GM23338 (cell line): ENCODE measurements around the gene SIGLEC9. TPM values are rescaled to one million over a fixed set of nuclear protein-coding genes. Genes with fewer than 3 reads are reported as not detected.
"Not testable (repeated sequence)": the region's sequence is repeated elsewhere in the genome, so short reads cannot be mapped to it uniquely, and the experiment has no call there.

Experiments
- ATAC-seq: fragments of 200-7000 bp; cut with Tn5 transposase; 3 replicates; pipeline ENCODE4 v1.9.1; 2020
- DNase-seq: peaks from one replicate; pipeline ENCODE4 v3.0.0-alpha.2; 2015; ENCODE audit warnings: low spot score
- H2AFZ ChIP-seq: fragments of 200-600 bp; sonication (generic); 2 replicates; pipeline ENCODE4 v1.8.0; 2016; ENCODE audit warnings: antibody characterized with exemption, mild to moderate bottlenecking, moderate library complexity
- H3F3A ChIP-seq: fragments of 200-600 bp; sonication (generic); replicated peaks from 2 replicates; pipeline ENCODE4 v1.8.0; 2017; ENCODE audit warnings: antibody characterized with exemption, mixed run types, low read depth
- H3K27ac ChIP-seq: fragments of 200-600 bp; sonication (generic); 2 replicates; pipeline ENCODE4 v1.6.1; 2016; ENCODE audit warnings: low read depth
- H3K27me3 ChIP-seq: fragments of 200-600 bp; sonication (generic); 2 replicates; pipeline ENCODE4 v1.8.0; 2016; ENCODE audit warnings: mild to moderate bottlenecking, mixed run types, moderate library complexity; ENCODE audit not compliant: insufficient read depth
- H3K36me3 ChIP-seq: fragments of 200-600 bp; sonication (generic); 2 replicates; pipeline ENCODE4 v1.8.0; 2016; ENCODE audit warnings: mild to moderate bottlenecking; ENCODE audit not compliant: insufficient read depth
- H3K4me1 ChIP-seq: fragments of 200-600 bp; sonication (generic); 2 replicates; pipeline ENCODE4 v1.8.0; 2016; ENCODE audit warnings: mild to moderate bottlenecking, moderate library complexity; ENCODE audit not compliant: insufficient read depth
- H3K4me2 ChIP-seq: fragments of 200-600 bp; sonication (generic); 2 replicates; pipeline ENCODE4 v1.7.1; 2017; ENCODE audit warnings: mixed run types
- H3K4me3 ChIP-seq: fragments of 200-600 bp; sonication (generic); 2 replicates; pipeline ENCODE4 v1.6.1; 2016; ENCODE audit warnings: mixed run types
- H3K79me2 ChIP-seq: fragments of 200-600 bp; sonication (generic); replicated peaks from 2 replicates; pipeline ENCODE4 v1.8.0; 2017; ENCODE audit warnings: mild to moderate bottlenecking; ENCODE audit not compliant: insufficient read depth
- H3K9me2 ChIP-seq: fragments of 200-600 bp; sonication (generic); 2 replicates; pipeline ENCODE4 v1.8.0; 2017; ENCODE audit not compliant: insufficient read depth
- H4K20me1 ChIP-seq: fragments of 200-600 bp; sonication (generic); replicated peaks from 2 replicates; pipeline ENCODE4 v1.8.0; 2017; ENCODE audit warnings: mild to moderate bottlenecking; ENCODE audit not compliant: insufficient read depth
- H3K27ac Mint-ChIP-seq: 2 replicates; pipeline ENCODE4 v1.8.0; 2020; ENCODE audit warnings: inconsistent platforms, mild to moderate bottlenecking, moderate library complexity, mixed read lengths
- H3K27me3 Mint-ChIP-seq: 3 replicates; pipeline ENCODE4 v1.8.0; 2022; ENCODE audit warnings: low read depth, mild to moderate bottlenecking, moderate library complexity, mixed read lengths, inconsistent platforms; ENCODE audit not compliant: insufficient read depth, poor library complexity
- H3K36me3 Mint-ChIP-seq: 3 replicates; pipeline ENCODE4 v1.8.0; 2021; ENCODE audit warnings: low read depth, mild to moderate bottlenecking, inconsistent platforms, moderate library complexity, mixed read lengths
- H3K4me1 Mint-ChIP-seq: 3 replicates; pipeline ENCODE4 v1.8.0; 2020; ENCODE audit warnings: mild to moderate bottlenecking, inconsistent platforms, mixed read lengths
- H3K4me3 Mint-ChIP-seq: 3 replicates; pipeline ENCODE4 v1.8.0; 2021; ENCODE audit warnings: moderate library complexity, mild to moderate bottlenecking, inconsistent platforms, mixed read lengths
- H3K9me3 Mint-ChIP-seq: 3 replicates; pipeline ENCODE4 v1.8.0; 2020; ENCODE audit warnings: moderate library complexity, mild to moderate bottlenecking, inconsistent platforms, mixed read lengths
- EZH2 ChIP-seq: fragments of 200-600 bp; sonication (generic); IDR thresholded peaks from one replicate; pipeline ENCODE4 v1.8.0; 2017; ENCODE audit warnings: antibody characterized with exemption, mild to moderate bottlenecking, low read depth; ENCODE audit not compliant: unreplicated experiment
- EZH2phosphoT487 ChIP-seq: fragments of 200-600 bp; sonication (generic); IDR thresholded peaks from one replicate; pipeline ENCODE4 v1.8.1; 2018; ENCODE audit warnings: antibody characterized with exemption; ENCODE audit not compliant: unreplicated experiment
- JUNB ChIP-seq: IDR thresholded peaks from one replicate; pipeline ENCODE4 v1.6.1; 2016; ENCODE audit warnings: antibody characterized with exemption; ENCODE audit not compliant: unreplicated experiment
- NANOG ChIP-seq: IDR thresholded peaks from 2 replicates; pipeline ENCODE4 v1.6.1; 2016; ENCODE audit warnings: antibody characterized with exemption, borderline replicate concordance
- POLR2AphosphoS5 ChIP-seq: IDR thresholded peaks from 2 replicates; pipeline ENCODE4 v1.6.1; 2016; ENCODE audit warnings: antibody characterized with exemption, low read depth
- STAT1 ChIP-seq: IDR thresholded peaks from one replicate; pipeline ENCODE4 v1.6.1; 2016; ENCODE audit warnings: antibody characterized with exemption; ENCODE audit not compliant: unreplicated experiment
- polyA plus RNA-seq: library from polyadenylated mRNA; unstranded; fragments of >200 nt; fragmentation: Nextera tagmentation; extraction: Ambion mirVana; gene quantifications from 2 replicates; pipeline ENCODE4 v1.2.1, GENCODE V29; 2016
- total RNA-seq: library from RNA; depleted of rRNA; stranded (reverse); fragments of >200 nt; shearing (Covaris generic); gene quantifications from 2 replicates; pipeline ENCODE4 v1.2.3, GENCODE V29; 2014
- TF ChIP-seq, protein P1 (sequence below): fragments of 250-450 bp; sonication (Bioruptor Pico); IDR thresholded peaks from 2 replicates; pipeline ENCODE4 v1.5.0; 2020; ENCODE audit warnings: mild to moderate bottlenecking, moderate library complexity

SIGLEC9 gene
- total and polyA plus RNA-seq, 2 experiments from 2014 or later, result not detected

DNA sequence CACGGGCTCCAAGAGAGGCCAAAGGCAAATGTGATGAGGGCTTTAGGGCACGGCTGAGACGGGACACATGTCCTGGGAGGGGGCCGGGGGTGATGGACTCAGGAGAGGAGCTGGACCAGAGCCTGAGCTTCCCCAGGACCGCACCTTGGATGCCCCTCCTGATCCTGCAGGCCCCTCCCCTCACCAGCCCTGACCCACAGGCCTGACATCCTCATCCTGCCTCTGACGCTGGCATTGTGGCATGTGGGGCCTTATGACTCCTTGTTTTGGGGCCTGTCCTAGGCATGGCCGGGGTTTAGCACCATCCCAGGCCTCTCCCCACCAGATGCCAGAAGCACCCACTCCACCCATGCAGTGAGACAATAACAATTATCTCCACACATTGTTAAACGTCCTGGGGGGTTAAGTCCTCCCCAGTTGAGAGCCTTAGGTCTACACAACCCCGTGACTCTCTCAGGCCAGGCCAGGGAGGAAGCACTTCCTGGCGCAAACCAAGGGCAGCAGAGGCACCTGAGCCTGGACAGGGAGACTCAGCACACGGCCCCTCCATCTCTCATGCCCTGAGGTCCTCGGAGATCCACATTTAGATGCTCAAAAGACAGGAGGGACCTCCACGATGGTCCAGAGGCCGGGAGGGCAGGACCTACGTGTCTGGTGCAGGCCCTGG lies 18.2 kb downstream of the SIGLEC9 start:
- not testable (repeated sequence) for H3K4me3 Mint-ChIP-seq, H3K27me3 ChIP-seq, ATAC-seq, H3K79me2 ChIP-seq, H3F3A ChIP-seq, H4K20me1 ChIP-seq, H3K27ac Mint-ChIP-seq, H3K36me3 Mint-ChIP-seq, H3K9me3 Mint-ChIP-seq, H3K36me3 ChIP-seq, DNase-seq, H3K4me2 ChIP-seq, H3K27ac ChIP-seq, H2AFZ ChIP-seq, H3K4me3 ChIP-seq, H3K9me2 ChIP-seq
- H3K4me1 Mint-ChIP-seq, result peaks cover 21% of the 10 kb centered on the region
- peaks cover 14% of the 10 kb centered on the region for H3K4me1 ChIP-seq
- H3K27me3 Mint-ChIP-seq, result peaks cover 22% of the 10 kb centered on the region

DNA sequence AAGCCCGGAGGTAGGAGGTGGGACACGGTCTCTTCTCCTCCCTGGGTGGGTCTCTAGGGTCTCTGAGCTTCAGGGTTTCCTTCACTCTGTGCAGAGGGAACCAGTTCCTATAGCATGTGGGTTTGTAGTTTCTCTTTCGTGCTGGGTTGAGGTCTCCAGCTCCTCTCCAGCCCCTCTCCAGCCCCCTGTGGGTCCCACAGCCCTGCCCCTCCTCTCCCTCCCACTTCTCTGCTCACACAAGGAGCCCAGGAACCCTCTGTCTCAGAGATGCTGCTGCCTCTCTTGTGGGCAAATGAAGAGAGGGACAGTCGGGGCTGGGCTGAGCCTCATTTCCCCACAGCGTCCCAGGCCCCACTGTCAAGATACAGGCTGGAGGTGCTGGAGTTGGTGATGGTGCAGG lies 18.8 kb downstream of the SIGLEC9 start:
- no peak overlapping the region for H3K27ac Mint-ChIP-seq
- Histone ChIP-seq H3K27me3 (no peaks in the 10 kb centered on the region), H4K20me1 (no peaks in the 10 kb centered on the region), H3K4me1 (peaks cover 14% of the 10 kb centered on the region), H3K27ac (no peak overlapping the region), H3K9me2 (0 out of 2 replicates have a peak, but pooled peaks cover 5% of the 10 kb centered on the region), H3K4me3 (no peak overlapping the region), H2AFZ (no peak overlapping the region), H3K4me2 (no peak overlapping the region), H3F3A (no peaks in the 10 kb centered on the region), H3K36me3 (no peaks in the 10 kb centered on the region), H3K79me2 (no peaks in the 10 kb centered on the region)
- no peak for TF ChIP-seq EZH2
- TF ChIP-seq, protein P1, sequence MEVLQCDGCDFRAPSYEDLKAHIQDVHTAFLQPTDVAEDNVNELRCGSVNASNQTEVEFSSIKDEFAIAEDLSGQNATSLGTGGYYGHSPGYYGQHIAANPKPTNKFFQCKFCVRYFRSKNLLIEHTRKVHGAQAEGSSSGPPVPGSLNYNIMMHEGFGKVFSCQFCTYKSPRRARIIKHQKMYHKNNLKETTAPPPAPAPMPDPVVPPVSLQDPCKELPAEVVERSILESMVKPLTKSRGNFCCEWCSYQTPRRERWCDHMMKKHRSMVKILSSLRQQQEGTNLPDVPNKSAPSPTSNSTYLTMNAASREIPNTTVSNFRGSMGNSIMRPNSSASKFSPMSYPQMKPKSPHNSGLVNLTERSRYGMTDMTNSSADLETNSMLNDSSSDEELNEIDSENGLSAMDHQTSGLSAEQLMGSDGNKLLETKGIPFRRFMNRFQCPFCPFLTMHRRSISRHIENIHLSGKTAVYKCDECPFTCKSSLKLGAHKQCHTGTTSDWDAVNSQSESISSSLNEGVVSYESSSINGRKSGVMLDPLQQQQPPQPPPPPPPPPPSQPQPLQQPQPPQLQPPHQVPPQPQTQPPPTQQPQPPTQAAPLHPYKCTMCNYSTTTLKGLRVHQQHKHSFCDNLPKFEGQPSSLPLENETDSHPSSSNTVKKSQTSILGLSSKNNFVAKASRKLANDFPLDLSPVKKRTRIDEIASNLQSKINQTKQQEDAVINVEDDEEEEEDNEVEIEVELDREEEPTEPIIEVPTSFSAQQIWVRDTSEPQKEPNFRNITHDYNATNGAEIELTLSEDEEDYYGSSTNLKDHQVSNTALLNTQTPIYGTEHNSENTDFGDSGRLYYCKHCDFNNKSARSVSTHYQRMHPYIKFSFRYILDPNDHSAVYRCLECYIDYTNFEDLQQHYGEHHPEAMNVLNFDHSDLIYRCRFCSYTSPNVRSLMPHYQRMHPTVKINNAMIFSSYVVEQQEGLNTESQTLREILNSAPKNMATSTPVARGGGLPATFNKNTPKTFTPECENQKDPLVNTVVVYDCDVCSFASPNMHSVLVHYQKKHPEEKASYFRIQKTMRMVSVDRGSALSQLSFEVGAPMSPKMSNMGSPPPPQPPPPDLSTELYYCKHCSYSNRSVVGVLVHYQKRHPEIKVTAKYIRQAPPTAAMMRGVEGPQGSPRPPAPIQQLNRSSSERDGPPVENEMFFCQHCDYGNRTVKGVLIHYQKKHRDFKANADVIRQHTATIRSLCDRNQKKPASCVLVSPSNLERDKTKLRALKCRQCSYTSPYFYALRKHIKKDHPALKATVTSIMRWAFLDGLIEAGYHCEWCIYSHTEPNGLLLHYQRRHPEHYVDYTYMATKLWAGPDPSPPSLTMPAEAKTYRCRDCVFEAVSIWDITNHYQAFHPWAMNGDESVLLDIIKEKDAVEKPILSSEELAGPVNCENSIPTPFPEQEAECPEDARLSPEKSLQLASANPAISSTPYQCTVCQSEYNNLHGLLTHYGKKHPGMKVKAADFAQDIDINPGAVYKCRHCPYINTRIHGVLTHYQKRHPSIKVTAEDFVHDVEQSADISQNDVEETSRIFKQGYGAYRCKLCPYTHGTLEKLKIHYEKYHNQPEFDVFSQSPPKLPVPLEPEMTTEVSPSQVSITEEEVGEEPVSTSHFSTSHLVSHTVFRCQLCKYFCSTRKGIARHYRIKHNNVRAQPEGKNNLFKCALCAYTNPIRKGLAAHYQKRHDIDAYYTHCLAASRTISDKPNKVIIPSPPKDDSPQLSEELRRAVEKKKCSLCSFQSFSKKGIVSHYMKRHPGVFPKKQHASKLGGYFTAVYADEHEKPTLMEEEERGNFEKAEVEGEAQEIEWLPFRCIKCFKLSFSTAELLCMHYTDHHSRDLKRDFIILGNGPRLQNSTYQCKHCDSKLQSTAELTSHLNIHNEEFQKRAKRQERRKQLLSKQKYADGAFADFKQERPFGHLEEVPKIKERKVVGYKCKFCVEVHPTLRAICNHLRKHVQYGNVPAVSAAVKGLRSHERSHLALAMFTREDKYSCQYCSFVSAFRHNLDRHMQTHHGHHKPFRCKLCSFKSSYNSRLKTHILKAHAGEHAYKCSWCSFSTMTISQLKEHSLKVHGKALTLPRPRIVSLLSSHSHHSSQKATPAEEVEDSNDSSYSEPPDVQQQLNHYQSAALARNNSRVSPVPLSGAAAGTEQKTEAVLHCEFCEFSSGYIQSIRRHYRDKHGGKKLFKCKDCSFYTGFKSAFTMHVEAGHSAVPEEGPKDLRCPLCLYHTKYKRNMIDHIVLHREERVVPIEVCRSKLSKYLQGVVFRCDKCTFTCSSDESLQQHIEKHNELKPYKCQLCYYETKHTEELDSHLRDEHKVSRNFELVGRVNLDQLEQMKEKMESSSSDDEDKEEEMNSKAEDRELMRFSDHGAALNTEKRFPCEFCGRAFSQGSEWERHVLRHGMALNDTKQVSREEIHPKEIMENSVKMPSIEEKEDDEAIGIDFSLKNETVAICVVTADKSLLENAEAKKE (CRISPR knock-in tag), result no peak
- no peak for TF ChIP-seq POLR2AphosphoS5
- no peak for TF ChIP-seq JUNB
- TF ChIP-seq STAT1, result no peak
- TF ChIP-seq EZH2phosphoT487, result no peak
- no peak for TF ChIP-seq NANOG
- peaks cover 3% of the 10 kb centered on the region; the same call in 2 of the 3 replicates for H3K9me3 Mint-ChIP-seq
- H3K4me1 Mint-ChIP-seq, result peaks cover 21% of the 10 kb centered on the region
- DNase-seq, result no peak
- no peak overlapping the region for H3K4me3 Mint-ChIP-seq
- no peaks in the 10 kb centered on the region for H3K36me3 Mint-ChIP-seq
- peaks cover 22% of the 10 kb centered on the region for H3K27me3 Mint-ChIP-seq
- no peak for ATAC-seq
